GM21529 (cell line): Measurements from ENCODE around the gene RNASET2.

ENCODE experiments used
- ATAC-seq: cut with Tn5 transposase; IDR thresholded peaks from one replicate; pipeline ENCODE4 v1.9.1; 2021; ENCODE audit not compliant: unreplicated experiment

The RNASET2 gene

GRCh38 chr6:166970776-166971175 lies 14.4 kb upstream of the RNASET2 start:
- no peak for ATAC-seq

GRCh38 chr6:166970091-166970490 lies 13.7 kb upstream of the RNASET2 start:
- ATAC-seq, result no peak

- ATAC-seq, result no peak
Measured at GRCh38 chr6:166969390-166970002, 13.1 kb upstream of the RNASET2 start.

GRCh38 chr6:166966268-166966667 lies 9.9 kb upstream of the RNASET2 start:
- no peak for ATAC-seq

GRCh38 chr6:166960609-166960978 lies 4.2 kb upstream of the RNASET2 start:
- no peak for ATAC-seq

DNA sequence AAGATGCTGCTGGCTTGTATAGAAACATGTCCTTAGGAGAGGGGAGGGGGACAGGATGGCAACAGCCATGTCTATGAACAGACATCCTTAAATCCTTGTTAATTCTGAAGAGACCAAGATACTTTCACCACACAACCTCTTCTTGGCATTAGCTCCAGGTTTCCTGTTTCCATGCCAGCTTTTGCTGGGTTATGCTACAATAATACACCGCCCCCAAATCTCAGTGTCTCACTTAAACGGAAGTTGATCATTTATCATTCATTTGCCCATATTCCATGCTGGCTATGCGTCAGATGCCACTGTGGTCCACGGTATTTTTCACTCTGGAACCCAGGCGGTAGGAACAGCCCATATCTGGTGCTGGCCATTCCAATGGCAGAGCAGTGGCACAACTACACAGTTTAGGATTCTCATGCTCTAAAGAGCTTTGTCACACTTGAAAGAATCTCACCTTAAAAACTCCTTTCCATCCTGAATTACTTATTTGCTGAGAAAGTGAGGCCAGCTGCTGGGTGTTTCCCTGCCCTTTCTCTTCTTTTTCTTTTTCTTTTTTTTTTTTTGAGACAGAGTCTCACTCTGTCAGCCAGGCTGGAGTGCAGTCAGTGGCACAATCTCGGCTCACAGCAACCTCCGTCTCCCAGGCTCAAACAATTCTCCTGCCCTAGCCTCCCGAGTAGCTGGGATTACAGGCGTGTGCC lies 3.7 kb upstream of the RNASET2 start:
- no peak for ATAC-seq

DNA sequence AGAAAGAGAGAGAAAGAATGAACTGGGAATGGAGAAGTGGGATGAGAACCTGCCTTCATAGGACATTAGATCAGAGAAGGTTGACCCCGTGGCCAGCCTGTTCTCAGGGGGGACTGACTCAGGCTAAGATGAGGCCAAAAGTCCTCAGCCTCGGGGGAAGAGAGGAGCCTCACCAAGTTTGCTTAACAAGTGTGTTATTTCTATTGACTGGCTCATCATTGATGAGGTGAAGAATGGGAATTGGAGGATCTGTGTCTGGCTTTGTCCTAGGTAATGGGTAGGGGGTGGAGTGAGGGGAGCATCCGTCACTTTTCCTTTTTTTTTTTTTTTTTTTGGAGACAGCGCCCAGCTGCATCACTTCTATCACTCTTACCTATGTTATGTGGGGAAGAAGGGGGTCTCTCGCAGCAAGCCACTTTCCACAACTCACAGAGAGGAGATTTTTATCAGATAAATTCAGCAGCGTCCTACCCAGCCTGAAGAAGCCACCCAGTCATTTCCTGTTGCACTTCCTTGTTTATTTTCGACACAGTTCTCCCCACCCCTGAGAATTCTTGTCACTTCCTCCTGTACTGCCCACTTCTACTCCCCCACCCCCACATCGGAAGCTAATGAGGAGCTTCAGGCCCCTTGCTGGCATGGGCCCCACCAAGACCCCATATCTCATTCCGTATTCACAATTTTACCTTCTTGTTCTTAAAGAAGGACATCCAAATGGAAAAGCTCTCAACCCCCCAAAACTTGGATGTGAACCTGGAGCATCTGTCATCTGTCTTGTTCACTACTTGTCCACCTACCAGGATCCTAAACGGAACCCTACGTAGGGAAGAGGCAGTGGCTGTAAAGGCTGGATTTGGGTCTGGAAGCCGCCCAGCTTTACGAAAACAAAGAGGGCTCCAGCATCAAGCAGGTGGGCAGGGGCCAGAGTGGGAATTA lies 2.8 kb upstream of the RNASET2 start:
- peak; percentile 22 for ATAC-seq

- ATAC-seq, result no peak
Measured at GRCh38 chr6:166957805-166958076, 1.4 kb upstream of the RNASET2 start.

- ATAC-seq, result peak; percentile 50
Measured at GRCh38 chr6:166957087-166957804, 896 bp upstream of the RNASET2 start.

GRCh38 chr6:166955865-166956443 lies 396 bp downstream of the RNASET2 start:
- ATAC-seq, result peak; percentile 0

DNA sequence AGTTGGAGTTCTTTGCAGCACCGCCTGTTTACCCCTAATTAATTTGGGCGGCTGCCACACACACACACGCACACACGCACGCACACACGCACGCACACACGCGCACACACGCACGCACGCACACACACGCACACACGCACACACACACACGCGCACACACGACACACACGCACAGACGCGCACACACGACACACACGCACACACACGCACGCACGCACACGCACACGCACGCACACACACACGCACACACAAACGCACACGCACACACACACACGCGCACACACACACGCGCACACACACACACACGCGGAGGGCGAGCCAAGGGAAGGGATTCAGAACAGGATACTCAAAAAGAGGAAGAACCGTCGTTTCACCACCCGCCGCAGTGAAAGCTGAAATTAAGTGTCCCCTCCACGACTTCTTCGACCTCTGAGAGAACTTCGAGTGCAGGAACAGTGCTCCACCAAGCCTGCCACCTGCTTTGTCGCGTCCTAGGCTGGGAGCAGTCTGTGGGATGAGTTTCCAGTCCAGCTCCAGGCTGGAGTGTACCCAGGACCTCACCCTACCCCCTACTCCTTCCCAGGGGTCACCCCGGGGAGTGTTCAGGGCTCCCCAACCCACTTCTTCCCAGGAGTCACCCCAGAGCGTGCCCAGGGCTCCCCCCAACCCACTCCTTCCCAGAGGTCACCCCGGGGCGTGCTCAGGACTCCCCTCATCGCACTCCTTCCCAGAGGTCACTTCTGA lies 1.1 kb downstream of the RNASET2 start:
- no peak for ATAC-seq

GRCh38 chr6:166954118-166954713 lies 2.1 kb downstream of the RNASET2 start:
- no peak for ATAC-seq

GRCh38 chr6:166952567-166953486 lies 3.5 kb downstream of the RNASET2 start:
- no peak for ATAC-seq

DNA sequence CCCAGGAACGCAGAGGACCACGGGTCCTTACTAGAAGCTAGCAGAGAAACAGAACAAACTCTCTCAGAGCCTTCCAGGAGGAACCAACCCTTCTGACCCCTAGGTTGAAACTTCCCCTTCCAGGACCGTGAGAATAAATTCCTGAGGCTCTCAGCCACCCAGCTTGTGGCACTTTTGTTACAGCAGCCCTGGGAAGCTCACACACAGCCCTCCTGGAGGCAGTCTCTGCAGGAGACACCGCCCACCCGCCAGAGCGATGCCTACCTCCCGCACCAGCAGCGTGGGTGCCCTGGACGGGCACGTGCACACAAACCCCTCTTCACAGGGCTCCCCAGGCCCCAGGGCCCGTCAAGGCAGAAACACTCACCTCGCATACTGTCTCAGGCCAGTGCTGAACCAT lies 4.2 kb downstream of the RNASET2 start:
- ATAC-seq, result no peak

DNA sequence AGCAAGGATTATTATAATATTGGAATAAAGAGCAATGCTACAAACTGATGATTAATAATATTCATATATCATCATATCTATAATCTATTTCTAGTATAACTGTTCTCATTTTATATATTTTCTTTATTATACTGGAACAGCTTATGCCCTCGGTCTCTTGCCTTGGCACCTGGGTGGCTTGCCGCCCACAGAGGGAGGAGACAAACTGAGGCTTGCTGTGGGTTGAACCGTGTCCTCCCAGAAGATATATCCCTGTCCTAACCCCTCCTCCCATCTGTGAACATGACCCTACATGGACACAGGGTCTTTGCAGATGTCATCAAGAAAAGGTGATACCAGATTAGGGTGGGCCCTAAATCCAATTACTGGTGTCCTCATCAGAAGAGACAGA lies 4.7 kb downstream of the RNASET2 start:
- no peak for ATAC-seq

DNA sequence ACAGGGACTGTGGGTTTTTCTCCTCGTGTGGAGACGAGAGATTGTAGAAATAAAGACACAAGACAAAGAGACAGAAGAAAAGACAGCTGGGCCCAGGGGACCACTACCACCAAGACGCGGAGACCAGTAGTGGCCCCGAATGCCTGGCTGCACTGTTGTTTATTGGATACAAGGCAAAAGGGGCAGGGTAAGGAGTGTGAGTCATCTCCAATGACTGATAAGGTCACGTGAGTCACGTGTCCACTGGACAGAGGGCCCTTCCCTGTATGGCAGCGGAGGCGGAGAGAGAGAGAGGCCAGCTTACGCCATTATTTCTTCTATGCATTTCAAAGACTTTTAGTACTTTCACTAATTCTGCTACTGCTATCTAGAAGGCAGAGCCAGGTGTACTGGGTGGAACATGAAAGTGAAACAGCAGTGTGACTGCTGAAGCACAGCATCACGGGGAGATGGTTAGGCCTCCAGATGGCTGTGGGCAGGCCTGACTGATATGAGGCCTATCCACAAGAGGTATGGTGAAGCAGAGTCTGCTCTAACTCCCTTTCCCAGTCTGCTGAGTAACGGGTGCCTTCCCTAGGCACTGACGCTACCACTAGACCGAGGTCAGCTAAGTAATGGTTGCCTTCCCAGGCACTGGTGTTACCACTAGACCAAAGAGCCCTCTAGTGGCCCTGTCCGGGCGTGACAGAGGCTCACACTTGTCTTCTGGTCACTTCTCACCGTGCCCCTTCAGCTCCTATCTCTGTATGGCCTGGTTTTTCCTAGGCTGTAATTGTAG lies 5.3 kb downstream of the RNASET2 start:
- ATAC-seq, result peak; percentile 90

- ATAC-seq, result peak; percentile 40
Measured at GRCh38 chr6:166950443-166950821, 5.9 kb downstream of the RNASET2 start.
